Activated gamma-delta T cell treated with Interleukin-2 at 50 U/mL for 16 hours (primary cell): ENCODE results near the gene PRAMEF13.
"Not testable (repeated sequence)": the region's sequence is repeated elsewhere in the genome, so short reads cannot be mapped to it uniquely, and the experiment has no call there.

ENCODE experiments used
- DNase-seq: peaks from one replicate; pipeline ENCODE4 v3.0.0-alpha.2; 2020

PRAMEF13 gene

DNA sequence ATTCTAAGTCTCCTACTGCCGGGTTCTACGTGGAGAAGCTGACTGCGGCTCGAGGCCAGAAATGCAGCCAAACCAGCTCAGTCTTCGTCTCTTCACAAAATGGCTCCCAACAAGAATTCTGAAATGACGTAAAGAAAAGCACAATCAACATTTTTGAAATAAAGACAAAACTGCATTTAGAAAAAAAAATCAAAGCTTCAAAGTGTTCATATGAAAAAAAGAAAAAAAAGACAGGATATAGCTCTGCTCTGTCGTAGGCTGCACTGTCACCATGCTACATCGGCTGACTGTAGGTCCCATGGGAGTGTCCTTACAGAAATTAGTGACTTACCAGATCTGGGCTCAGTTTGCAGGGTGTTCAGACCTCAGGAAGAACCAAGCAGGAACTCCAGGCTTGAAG is 35.7 kb downstream of the PRAMEF13 start, which contains the start of gene HNRNPCL4:
Gene HNRNPCL4, minus strand, starts transcription at position 101 of the 400 bp plus-strand sequence. CDS start 164 bp downstream, outside the sequence.
- not testable (repeated sequence) for DNase-seq

DNA sequence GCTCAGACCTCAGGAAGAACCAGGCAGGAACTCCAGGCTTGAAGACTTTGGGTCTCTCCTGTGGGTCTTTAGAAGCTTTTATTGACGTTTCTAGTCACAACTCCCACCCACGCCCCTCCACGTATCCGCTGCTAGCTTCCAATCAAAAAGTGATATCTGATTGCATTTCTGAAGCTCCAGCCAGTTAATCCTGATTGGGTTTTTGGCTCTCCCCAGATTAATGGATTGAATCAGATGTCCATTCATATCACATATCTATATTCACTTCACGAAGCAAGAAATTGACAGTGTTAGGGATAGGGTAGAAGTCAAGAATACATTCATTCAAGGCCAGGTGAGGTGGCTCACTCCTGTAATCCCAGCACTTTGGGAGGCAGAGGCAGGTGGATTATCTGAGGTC is 45.3 kb downstream of the PRAMEF13 start, which contains the start of gene PRAMEF26:
Gene PRAMEF26, minus strand, starts transcription at position 101 of the 400 bp plus-strand sequence. CDS start 2,914 bp downstream, outside the sequence.
- not testable (repeated sequence) for DNase-seq
